SU-DHL-6 (cell line): Measurements from ENCODE around the gene MARCHF7.

Experiments
- H2AFZ ChIP-seq: fragments of 200-600 bp; sonication (generic); 2 replicates; pipeline ENCODE4 v1.6.1; 2014; ENCODE audit warnings: low read depth, mild to moderate bottlenecking, moderate library complexity, mixed read lengths, antibody characterized with exemption, low read length; ENCODE audit not compliant: severe bottlenecking
- H3F3A ChIP-seq: fragments of 200-600 bp; shearing (Covaris generic); 2 replicates; pipeline ENCODE4 v1.6.0; 2016; ENCODE audit warnings: antibody characterized with exemption, mild to moderate bottlenecking; ENCODE audit not compliant: insufficient read depth
- H3K27ac ChIP-seq: fragments of 200-600 bp; sonication (generic); 2 replicates; pipeline ENCODE4 v1.5.1; 2016; ENCODE audit warnings: low read depth, mild to moderate bottlenecking, low read length, moderate library complexity, mixed read lengths
- H3K27me3 ChIP-seq: fragments of 200-600 bp; sonication (generic), shearing (Covaris generic); 2 replicates; pipeline ENCODE4 v1.6.0; 2014; ENCODE audit warnings: mild to moderate bottlenecking, low read length
- H3K36me3 ChIP-seq: fragments of 200-600 bp; sonication (generic); 2 replicates; pipeline ENCODE4 v1.6.1; 2014; ENCODE audit warnings: mild to moderate bottlenecking, low read length, mixed read lengths
- H3K4me2 ChIP-seq: fragments of 300-600, 200-600 bp; shearing (Covaris generic), sonication (generic); 2 replicates; pipeline ENCODE4 v1.6.0; 2014; ENCODE audit warnings: low read length, low read depth, mild to moderate bottlenecking; ENCODE audit not compliant: poor library complexity, severe bottlenecking
- H3K4me3 ChIP-seq: fragments of 200-600 bp; sonication (generic); 2 replicates; pipeline ENCODE4 v1.5.1; 2014; ENCODE audit warnings: antibody characterized with exemption, low read length, mild to moderate bottlenecking, mixed read lengths; ENCODE audit not compliant: insufficient read depth, poor library complexity, severe bottlenecking
- H3K79me2 ChIP-seq: fragments of 200-600 bp; sonication (generic); 2 replicates; pipeline ENCODE4 v1.6.1; 2014; ENCODE audit warnings: mild to moderate bottlenecking, low read length, moderate library complexity; ENCODE audit not compliant: insufficient read depth
- H3K9ac ChIP-seq: fragments of 200-600 bp; sonication (generic); 2 replicates; pipeline ENCODE4 v1.7.0; 2014; ENCODE audit warnings: mild to moderate bottlenecking, low read length
- H3K9me2 ChIP-seq: fragments of 200-600 bp; sonication (generic); replicated peaks from 2 replicates; pipeline ENCODE4 v1.6.1; 2014; ENCODE audit warnings: low read length; ENCODE audit not compliant: insufficient read depth
- H3K9me3 ChIP-seq: fragments of 200-600 bp; sonication (generic); 2 replicates; pipeline ENCODE4 v1.6.1; 2014; ENCODE audit warnings: low read length, mixed read lengths; ENCODE audit not compliant: insufficient read depth
- H4K20me1 ChIP-seq: fragments of 200-600 bp; sonication (generic); 2 replicates; pipeline ENCODE4 v1.6.1; 2014; ENCODE audit warnings: low read depth, mild to moderate bottlenecking, antibody characterized with exemption, low read length, moderate library complexity, mixed read lengths
- CTCF ChIP-seq: fragments of 200-600 bp; sonication (generic); IDR thresholded peaks from one replicate; pipeline ENCODE4 v1.5.1; 2017; ENCODE audit warnings: antibody characterized with exemption, mild to moderate bottlenecking, low read length, moderate library complexity; ENCODE audit not compliant: insufficient read depth, poor library complexity, severe bottlenecking
- EZH2phosphoT487 ChIP-seq: fragments of 200-600 bp; sonication (generic), shearing (Covaris generic); conservative IDR thresholded peaks from 2 replicates; pipeline ENCODE4 v1.6.1; 2018; ENCODE audit warnings: mild to moderate bottlenecking, antibody characterized with exemption, low read length, moderate library complexity, mixed read lengths

MARCHF7 gene

GRCh38 chr2:159680692-159681091 lies 31.6 kb upstream of the MARCHF7 start:
- Histone ChIP-seq H3K79me2 (no peaks in the 10 kb centered on the region), H3K9me3 (no peaks in the 10 kb centered on the region), H4K20me1 (no peaks in the 10 kb centered on the region), H3K4me3 (no peak overlapping the region), H3K9me2 (no peaks in the 10 kb centered on the region), H3F3A (no peaks in the 10 kb centered on the region), H2AFZ (no peak overlapping the region), H3K4me2 (no peak overlapping the region), H3K27me3 (no peaks in the 10 kb centered on the region), H3K9ac (no peak overlapping the region), H3K36me3 (no peaks in the 10 kb centered on the region), H3K27ac (no peak overlapping the region)
- TF ChIP-seq CTCF (no peak), EZH2phosphoT487 (no peak)

GRCh38 chr2:159683817-159684216 lies 28.5 kb upstream of the MARCHF7 start:
- Histone ChIP-seq H4K20me1 (no peaks in the 10 kb centered on the region), H3K9ac (no peak overlapping the region), H3K9me2 (no peaks in the 10 kb centered on the region), H3K27ac (no peak overlapping the region), H3K27me3 (no peaks in the 10 kb centered on the region), H3K4me2 (no peak overlapping the region), H3K4me3 (no peak overlapping the region), H3K9me3 (no peaks in the 10 kb centered on the region), H3F3A (no peaks in the 10 kb centered on the region), H2AFZ (no peak overlapping the region), H3K79me2 (no peaks in the 10 kb centered on the region), H3K36me3 (no peaks in the 10 kb centered on the region)
- TF ChIP-seq EZH2phosphoT487 = no peak
- TF ChIP-seq CTCF = no peak

GRCh38 chr2:159684796-159685195 lies 27.5 kb upstream of the MARCHF7 start:
- Histone ChIP-seq H3K36me3 (no peaks in the 10 kb centered on the region), H3K4me2 (no peak overlapping the region), H3F3A (no peaks in the 10 kb centered on the region), H2AFZ (no peak overlapping the region), H3K27me3 (no peaks in the 10 kb centered on the region), H3K9ac (no peak overlapping the region), H3K9me3 (no peaks in the 10 kb centered on the region), H3K4me3 (no peak overlapping the region), H3K79me2 (no peaks in the 10 kb centered on the region), H3K27ac (no peak overlapping the region), H3K9me2 (no peaks in the 10 kb centered on the region), H4K20me1 (no peaks in the 10 kb centered on the region)
- no peak for TF ChIP-seq CTCF
- TF ChIP-seq EZH2phosphoT487 = no peak

- no peak overlapping the region for H3K9ac ChIP-seq
- H4K20me1 ChIP-seq = no peaks in the 10 kb centered on the region
- no peaks in the 10 kb centered on the region for H3K9me2 ChIP-seq
- no peak overlapping the region for H2AFZ ChIP-seq
- TF ChIP-seq CTCF (no peak), EZH2phosphoT487 (no peak)
- H3K36me3 ChIP-seq = 0 out of 2 replicates have a peak, but pooled peaks cover 8% of the 10 kb centered on the region
- H3F3A ChIP-seq = no peaks in the 10 kb centered on the region
- no peak overlapping the region for H3K4me2 ChIP-seq
- H3K79me2 ChIP-seq = no peaks in the 10 kb centered on the region
- H3K9me3 ChIP-seq = no peaks in the 10 kb centered on the region; the same call in 1 of the 2 replicates
- no peak overlapping the region for H3K27ac ChIP-seq
- no peak overlapping the region for H3K4me3 ChIP-seq
- H3K27me3 ChIP-seq = no peaks in the 10 kb centered on the region
Measured at GRCh38 chr2:159694500-159695040, 17.7 kb upstream of the MARCHF7 start.
